ENCODE data around the gene B4GALT2. TPM values are rescaled to one million over a fixed set of nuclear protein-coding genes. Genes with fewer than 3 reads are reported as not detected.

Gene B4GALT2
- total and polyA plus RNA-seq, 9 of the 15 experiments (the other 6 are each of a cell fraction or from before 2014, with no cell fraction given): 1.3 to 86.8 (median 43.8) TPM

GRCh38 chr1:44029260-44029910 is 50.4 kb downstream of the B4GALT2 start (continued):
- TF ChIP-seq ZBTB40 (IDR thresholded peaks at IDR 0.05) (peak; percentile 71; the same call in 1 of the 2 replicates), ZBTB40 (CRISPR knock-in tag; IDR thresholded peaks at IDR 0.05) (no peak), SMARCE1 (IDR thresholded peaks at IDR 0.05) (peak; percentile 63), MAZ (CRISPR knock-in tag; conservative IDR thresholded peaks at IDR 0.05 in 1 of 2, IDR thresholded peaks at IDR 0.05 in 1 of 2) (no peak), POLR2B (IDR thresholded peaks at IDR 0.05; ENCODE audit: low read depth, partially characterized antibody) (peak; percentile 68), XRCC5 (IDR thresholded peaks at IDR 0.05; ENCODE audit: low read depth, low read length) (0 out of 2 replicates have a peak, but pooled peaks have one; percentile 18), POLR2G (IDR thresholded peaks at IDR 0.05; ENCODE audit: low read depth, low read length) (no peak), SRSF1 (IDR thresholded peaks at IDR 0.05; ENCODE audit: low read depth, low read length) (no peak), ZNF511 (CRISPR knock-in tag; IDR thresholded peaks at IDR 0.05) (0 out of 2 replicates have a peak, but pooled peaks have one; percentile 17), SMARCA5 (IDR thresholded peaks at IDR 0.05) (0 out of 2 replicates have a peak, but pooled peaks have one; percentile 31)

Data from K562 (cell line).